ENCODE data around the gene ANTKMT.

ANTKMT gene

DNA sequence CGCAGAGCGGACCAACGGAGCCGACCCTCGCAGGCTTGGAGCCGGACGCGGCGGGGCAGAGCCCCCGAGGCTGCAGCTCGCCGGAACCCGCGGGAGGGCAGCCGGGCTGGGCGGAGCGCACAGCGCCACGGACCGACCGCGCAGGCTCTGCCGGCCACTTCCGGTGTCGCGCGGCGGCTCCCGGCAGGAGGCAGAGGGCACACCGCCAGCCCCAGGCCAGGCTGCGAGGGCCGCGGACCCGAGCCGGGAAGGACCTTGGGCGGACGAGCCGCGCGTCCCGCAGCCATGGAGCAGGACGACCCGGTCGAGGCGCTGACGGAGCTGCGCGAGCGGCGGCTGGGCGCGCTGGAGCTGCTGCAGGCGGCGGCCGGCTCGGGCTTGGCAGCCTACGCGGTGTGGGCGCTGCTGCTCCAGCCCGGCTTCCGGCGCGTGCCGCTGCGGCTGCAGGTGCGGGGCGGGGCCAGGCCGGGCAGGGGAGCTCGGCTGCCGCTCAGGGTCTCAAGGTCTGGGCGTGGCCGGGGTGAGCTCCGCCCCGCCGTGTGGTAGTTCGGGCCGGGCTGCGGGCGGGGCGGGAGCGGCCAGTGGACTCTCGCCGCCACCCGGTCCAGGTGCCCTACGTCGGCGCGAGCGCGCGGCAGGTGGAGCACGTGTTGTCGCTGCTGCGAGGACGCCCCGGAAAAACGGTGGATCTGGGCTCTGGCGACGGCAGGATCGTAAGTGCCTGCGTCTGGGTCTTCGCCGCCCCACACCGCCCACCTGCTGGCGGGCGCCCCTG lies at the start of gene ANTKMT:
Gene ANTKMT, plus strand, starts transcription at position 157 of the 775 bp plus-strand sequence. Its CDS starts 129 bp downstream, at position 286.
- DNase-seq: peak in 13 of 14 donors; percentile 61 to 90 (median 77)

DNA sequence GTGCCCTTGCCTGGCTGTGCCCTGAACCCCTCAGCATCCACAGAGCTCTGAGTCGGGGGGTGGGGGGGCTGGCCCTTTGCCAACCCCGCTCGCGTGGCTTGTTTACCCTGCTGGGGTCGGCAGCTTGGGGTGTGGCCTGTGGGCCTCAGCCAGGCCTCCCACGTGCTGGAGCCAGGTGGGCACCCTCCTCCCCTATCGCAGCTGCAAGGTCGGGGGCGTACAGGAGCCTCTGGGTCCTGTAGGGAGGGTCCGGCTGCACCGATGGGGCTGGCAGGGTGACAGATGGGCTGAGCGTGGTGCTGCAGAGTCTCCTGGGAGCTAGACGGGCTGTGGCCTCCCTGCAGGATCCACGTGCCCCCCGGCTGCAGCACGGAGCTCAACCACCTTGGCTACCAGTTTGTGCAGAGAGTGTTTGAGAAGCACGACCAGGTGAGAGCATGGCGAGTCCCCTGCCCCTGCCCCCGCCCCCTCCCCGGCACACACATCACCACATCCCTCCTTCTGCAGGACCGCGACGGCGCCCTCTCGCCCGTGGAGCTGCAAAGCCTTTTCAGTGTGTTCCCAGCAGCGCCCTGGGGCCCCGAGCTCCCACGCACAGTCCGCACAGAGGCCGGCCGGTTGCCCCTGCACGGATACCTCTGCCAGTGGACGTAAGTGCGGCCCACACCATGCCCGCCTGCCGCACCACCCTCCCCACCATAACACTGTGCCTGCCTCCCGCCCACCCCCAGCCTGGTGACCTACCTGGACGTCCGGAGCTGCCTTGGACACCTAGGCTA lies 49.4 kb upstream of the ANTKMT start:
- no peak for DNase-seq

- no peak for DNase-seq
Measured at GRCh38 chr16:672371-672770, 48.6 kb upstream of the ANTKMT start.

DNA sequence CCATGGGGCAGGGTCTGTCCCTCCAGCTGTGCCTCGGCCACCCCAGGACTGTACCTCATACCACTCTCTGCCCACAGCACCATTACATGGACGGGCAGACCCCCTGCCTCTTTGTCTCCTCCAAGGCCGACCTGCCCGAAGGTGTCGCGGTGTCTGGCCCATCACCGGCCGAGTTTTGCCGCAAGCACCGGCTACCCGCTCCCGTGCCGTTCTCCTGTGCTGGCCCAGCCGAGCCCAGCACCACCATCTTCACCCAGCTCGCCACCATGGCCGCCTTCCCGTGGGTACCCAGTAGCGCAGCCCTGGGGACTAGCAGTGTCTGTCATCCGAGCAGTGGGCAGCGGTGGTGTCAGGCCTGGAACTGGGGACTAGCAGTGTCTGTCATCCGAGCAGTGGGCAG lies 48.1 kb upstream of the ANTKMT start:
- DNase-seq: no peak

DNA sequence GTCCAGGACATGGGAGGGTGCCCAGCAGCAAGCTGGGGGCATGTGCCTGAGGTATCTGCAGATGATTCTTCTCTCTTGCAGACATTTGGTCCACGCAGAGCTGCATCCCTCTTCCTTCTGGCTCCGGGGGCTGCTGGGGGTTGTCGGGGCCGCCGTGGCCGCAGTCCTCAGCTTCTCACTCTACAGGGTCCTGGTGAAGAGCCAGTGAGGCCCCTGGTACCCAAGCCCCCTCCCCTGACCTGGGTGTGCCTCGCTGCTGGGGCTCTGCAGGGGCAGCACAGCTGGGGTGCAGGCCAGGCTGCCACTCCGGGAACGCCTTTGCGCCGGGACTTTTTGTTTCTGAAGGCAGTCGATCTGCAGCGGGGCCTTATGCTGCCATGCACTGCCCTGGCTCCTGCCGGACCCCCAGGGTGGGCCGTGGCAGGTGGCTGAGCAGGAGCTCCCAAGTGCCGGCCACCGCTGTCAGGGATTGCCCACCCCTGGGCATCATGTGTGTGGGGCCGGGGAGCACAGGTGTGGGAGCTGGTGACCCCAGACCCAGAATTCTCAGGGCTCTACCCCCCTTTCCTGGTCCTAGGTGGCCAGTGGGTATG lies 47.5 kb upstream of the ANTKMT start:
- DNase-seq: no peak

DNA sequence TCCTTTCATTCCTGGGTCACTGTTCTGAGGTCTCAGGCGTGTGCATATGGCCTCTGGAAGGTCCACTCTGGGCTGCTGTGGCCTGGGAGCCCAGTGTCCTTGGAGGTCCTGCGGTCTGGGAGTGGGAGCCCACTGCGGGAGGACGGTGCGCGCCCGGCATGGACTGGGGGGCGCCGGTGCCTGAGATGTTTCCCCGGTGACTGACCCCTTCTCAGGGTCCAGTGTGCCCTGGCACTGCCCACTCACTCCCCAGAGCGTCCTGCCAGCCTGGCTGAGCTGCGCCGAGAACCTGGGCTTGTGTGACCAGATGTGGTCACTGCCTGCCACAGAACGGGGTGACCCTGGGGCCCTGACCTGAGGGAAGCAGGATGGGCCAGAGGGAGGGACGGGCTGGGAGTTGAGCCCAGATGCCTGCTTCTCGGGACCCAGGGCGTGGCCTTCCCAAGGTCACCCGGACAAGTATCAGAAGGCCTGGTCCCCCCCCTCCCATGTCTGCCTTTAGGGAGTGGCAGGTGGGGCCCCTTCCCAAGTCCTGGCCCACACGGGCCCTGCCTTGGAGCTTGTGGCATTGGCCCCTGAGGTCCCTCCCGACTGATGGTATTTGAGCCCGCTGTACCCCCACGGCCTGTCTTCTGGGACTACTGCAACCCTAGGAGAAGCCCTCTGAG lies 46.6 kb upstream of the ANTKMT start:
- DNase-seq: no peak

GRCh38 chr16:674968-675883 lies 45.7 kb upstream of the ANTKMT start, which contains the start of gene RHBDL1:
Gene RHBDL1 (plus strand): TSS chr16:675671. CDS start chr16:675791, 120 bp downstream.
- peak in 5 of 14 donors; percentile 11 to 39 (median 32) for DNase-seq

- peak in 1 of 14 donors; percentile 33 for DNase-seq
Measured at GRCh38 chr16:675884-676564, 44.9 kb upstream of the ANTKMT start.

DNA sequence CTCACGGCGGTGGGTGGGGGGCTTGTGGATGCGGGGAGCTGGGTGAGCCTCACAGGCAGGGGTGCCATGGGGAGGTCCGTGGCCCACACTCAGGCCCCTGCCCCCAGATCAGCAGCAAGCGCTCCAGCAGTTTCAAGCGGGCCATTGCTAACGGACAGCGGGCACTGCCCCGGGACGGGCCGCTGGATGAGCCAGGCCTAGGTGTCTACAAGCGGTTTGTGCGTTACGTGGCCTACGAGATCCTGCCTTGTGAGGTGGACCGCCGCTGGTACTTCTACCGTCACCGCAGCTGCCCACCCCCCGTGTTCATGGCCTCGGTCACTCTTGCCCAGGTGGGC lies 44.4 kb upstream of the ANTKMT start:
- no peak for DNase-seq

GRCh38 chr16:676913-677312 lies 44.0 kb upstream of the ANTKMT start:
- no peak for DNase-seq

DNA sequence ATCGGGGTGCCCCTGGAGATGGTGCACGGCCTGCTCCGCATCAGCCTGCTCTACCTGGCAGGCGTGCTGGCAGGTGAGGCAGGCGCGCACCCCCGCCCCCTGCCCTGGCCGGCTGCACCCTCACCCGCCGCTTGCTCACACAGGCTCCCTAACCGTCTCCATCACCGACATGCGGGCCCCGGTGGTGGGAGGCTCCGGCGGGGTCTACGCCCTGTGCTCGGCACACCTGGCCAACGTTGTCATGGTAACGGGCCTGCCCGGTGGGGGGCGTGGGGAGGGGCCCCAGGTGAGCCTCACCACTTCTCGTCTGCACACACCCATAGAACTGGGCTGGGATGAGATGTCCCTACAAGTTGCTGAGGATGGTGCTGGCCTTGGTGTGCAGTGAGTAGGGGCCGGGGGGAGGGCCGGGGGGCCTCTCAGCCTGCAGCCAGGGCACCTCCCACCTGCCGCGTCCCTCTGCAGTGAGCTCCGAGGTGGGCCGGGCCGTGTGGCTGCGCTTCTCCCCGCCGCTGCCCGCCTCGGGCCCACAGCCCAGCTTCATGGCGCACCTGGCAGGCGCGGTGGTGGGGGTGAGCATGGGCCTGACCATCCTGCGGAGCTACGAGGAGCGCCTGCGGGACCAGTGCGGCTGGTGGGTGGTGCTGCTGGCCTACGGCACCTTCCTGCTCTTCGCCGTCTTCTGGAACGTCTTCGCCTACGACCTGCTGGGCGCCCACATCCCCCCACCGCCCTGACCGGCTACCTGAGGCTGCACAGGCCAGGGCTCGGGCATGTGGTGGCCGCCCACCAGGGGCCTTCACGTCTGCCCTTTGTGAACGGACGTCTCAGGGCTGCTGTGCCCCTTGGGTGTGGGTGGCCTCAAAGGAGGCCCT lies 43.4 kb upstream of the ANTKMT start:
- no peak for DNase-seq

GRCh38 chr16:678209-678857 lies 42.6 kb upstream of the ANTKMT start:
- peak in 1 of 14 donors; percentile 66 for DNase-seq

GRCh38 chr16:678858-679813 lies 41.8 kb upstream of the ANTKMT start:
- DNase-seq: peak in 7 of 14 donors; percentile 41 to 82 (median 71)

DNA sequence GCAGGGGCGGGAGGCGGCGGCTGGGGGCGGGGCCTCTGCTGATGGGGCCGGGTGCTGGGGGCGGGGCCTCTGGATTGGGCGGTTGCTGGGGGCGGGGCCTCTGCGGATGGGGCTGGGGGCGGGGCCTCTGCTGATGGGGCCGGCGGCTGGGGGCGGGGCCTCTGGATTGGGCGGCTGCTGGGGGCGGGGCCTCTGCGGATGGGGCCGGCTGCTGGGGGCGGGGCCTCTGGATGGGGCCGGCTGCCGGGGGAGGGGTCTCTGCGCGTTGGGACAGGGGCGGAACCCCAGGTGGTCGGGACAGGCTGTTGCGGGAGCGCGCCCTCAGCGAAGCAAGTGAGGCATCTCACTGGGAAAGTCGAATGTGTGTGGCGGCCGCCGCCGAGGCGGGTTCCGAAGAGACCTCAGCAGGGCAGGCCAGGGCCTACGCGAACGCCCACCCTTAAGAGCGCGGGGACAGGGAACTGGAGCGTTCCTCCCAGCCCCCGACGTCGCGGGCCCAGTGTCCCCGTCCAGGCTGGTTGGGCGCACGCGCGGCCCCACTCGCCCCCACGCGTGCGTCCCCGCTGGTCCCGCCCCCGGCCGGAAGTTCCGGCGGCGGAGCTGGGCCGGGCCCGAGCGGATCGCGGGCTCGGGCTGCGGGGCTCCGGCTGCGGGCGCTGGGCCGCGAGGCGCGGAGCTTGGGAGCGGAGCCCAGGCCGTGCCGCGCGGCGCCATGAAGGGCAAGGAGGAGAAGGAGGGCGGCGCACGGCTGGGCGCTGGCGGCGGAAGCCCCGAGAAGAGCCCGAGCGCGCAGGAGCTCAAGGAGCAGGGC lies 40.9 kb upstream of the ANTKMT start, which contains the start of gene STUB1:
Gene STUB1, plus strand, starts transcription at position 597 of the 811 bp plus-strand sequence. Its CDS starts 116 bp downstream, at position 713.
- DNase-seq: peak in 13 of 14 donors; percentile 47 to 91 (median 83)

DNA sequence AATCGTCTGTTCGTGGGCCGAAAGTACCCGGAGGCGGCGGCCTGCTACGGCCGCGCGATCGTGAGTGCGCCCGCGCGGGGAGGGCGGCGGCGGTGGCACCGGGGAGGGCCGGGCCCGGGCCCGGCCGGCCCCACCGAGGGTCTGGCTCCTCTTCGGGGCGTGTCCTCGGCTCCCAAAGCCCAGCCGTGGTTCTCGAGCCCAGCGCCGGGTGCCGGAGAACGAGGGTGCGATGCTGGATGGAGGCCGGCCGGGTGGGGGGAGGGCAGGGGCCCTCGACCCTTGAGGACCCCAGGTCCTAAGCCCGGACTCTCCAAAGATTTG lies 40.4 kb upstream of the ANTKMT start:
- DNase-seq: no peak

DNA sequence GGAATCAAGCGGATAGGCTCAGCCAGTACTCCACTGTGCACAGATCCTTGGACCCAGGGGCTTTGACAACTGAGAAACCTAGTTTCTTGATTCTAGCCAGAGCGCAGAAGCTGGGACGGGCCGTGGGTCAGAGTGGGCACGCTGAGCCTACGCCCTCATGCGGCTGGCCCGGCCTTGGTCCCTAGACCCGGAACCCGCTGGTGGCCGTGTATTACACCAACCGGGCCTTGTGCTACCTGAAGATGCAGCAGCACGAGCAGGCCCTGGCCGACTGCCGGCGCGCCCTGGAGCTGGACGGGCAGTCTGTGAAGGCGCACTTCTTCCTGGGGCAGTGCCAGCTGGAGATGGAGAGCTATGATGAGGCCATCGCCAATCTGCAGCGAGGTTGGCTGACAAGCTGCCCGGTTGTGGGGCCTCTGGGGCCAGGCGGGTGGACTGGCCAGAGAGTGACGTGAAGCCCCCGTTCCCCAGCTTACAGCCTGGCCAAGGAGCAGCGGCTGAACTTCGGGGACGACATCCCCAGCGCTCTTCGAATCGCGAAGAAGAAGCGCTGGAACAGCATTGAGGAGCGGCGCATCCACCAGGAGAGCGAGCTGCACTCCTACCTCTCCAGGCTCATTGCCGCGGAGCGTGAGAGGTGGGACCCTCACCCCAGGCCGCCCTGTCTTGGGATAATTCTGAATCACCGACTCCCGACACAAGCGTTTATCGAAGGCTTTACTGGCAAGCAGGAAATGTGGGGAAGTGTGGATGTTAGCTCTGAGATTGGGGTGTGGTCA lies 39.8 kb upstream of the ANTKMT start:
- peak in 1 of 14 donors; percentile 40 for DNase-seq

Measured in C1 segment of cervical spinal cord (tissue), 14 donors.